BLaER1 treated with 17β-estradiol and CSF1 and Interleukin-3, amounts not matched to agents 10 nM and 100 nM (cell line): Measurements from ENCODE around the gene HOXC9.

Experiments
- H3K27ac ChIP-seq, 11 experiments: shearing (Covaris generic); formaldehyde crosslinking; 2 replicates each; pipeline ENCODE4 v1.8.1; 2022
- H3K27me3 ChIP-seq, 11 experiments: shearing (Covaris generic); formaldehyde crosslinking; 2 replicates each; pipeline ENCODE4 v1.8.1; 2022
- H3K36me3 ChIP-seq, 11 experiments: shearing (Covaris generic); formaldehyde crosslinking; 2 replicates each; pipeline ENCODE4 v1.8.1; 2022
- H3K4me1 ChIP-seq, 10 experiments: shearing (Covaris generic); formaldehyde crosslinking; 2 replicates each; pipeline ENCODE4 v1.8.1; 2022
- H3K4me2 ChIP-seq, 11 experiments: shearing (Covaris generic); formaldehyde crosslinking; 2 replicates each; pipeline ENCODE4 v1.8.1; 2022
- H3K4me3 ChIP-seq, 10 experiments: shearing (Covaris generic); formaldehyde crosslinking; 2 replicates each; pipeline ENCODE4 v1.8.1; 2022
- H3K9ac ChIP-seq, 11 experiments: shearing (Covaris generic); formaldehyde crosslinking; 2 replicates each; pipeline ENCODE4 v1.8.1; 2022
- H3K9me3 ChIP-seq, 11 experiments: shearing (Covaris generic); formaldehyde crosslinking; replicated peaks in 1 of 11; 2 replicates each; pipeline ENCODE4 v1.8.1; 2022
- H4K20me1 ChIP-seq, 11 experiments: shearing (Covaris generic); formaldehyde crosslinking; 2 replicates each; pipeline ENCODE4 v1.8.1; 2022
- Cebpa-rat ChIP-seq, 11 experiments: shearing (Covaris generic); IDR thresholded peaks; 2 replicates each; pipeline ENCODE4 v1.8.1; 2022

Gene HOXC9

GRCh38 chr12:54009171-54010052 lies 9.5 kb downstream of the HOXC9 start:
- no peak overlapping the region for H3K4me2 ChIP-seq
- no peaks in the 10 kb centered on the region for H3K36me3 ChIP-seq
- no peak for TF ChIP-seq Cebpa-rat (IDR thresholded peaks at IDR 0.05)
- H3K27ac ChIP-seq, result no peak overlapping the region
- no peak overlapping the region for H3K4me3 ChIP-seq
- peaks cover 0 to 16% (median 0%) of the 10 kb centered on the region in 11 experiments; a peak in 4 of 22 replicates for H3K9me3 ChIP-seq
- H4K20me1 ChIP-seq, result peaks cover 0 to 95% (median 80%) of the 10 kb centered on the region in 11 experiments; a peak in 18 of 22 replicates
- peaks cover 99 to 100% (median 100%) of the 10 kb centered on the region in 11 experiments for H3K27me3 ChIP-seq
- H3K4me1 ChIP-seq, result peaks cover 0 to 17% (median 10%) of the 10 kb centered on the region in 10 experiments; a peak in 14 of 20 replicates
- H3K9ac ChIP-seq, result no peak overlapping the region

GRCh38 chr12:54010053-54010971 lies 10.4 kb downstream of the HOXC9 start:
- Histone ChIP-seq H3K4me1 (peaks cover 0 to 17% (median 10%) of the 10 kb centered on the region in 10 experiments; a peak in 14 of 20 replicates), H3K9me3 (peaks cover 0 to 22% (median 2%) of the 10 kb centered on the region in 11 experiments; a peak in 7 of 22 replicates), H3K36me3 (no peaks in the 10 kb centered on the region), H3K27me3 (peaks cover 99 to 100% (median 100%) of the 10 kb centered on the region in 11 experiments), H3K4me2 (no peak overlapping the region), H3K9ac (no peak overlapping the region), H4K20me1 (peaks cover 0 to 95% (median 76%) of the 10 kb centered on the region in 11 experiments; a peak in 18 of 22 replicates), H3K27ac (no peak overlapping the region), H3K4me3 (no peak overlapping the region)
- TF ChIP-seq Cebpa-rat (IDR thresholded peaks at IDR 0.05), result no peak

- Histone ChIP-seq H3K4me1 (peaks cover 0 to 15% (median 9%) of the 10 kb centered on the region in 10 experiments; a peak in 14 of 20 replicates), H3K4me2 (peak overlapping the region in 2 of 11 experiments; percentile 6 to 40; a peak in 2 of 22 replicates), H4K20me1 (peaks cover 0 to 95% (median 77%) of the 10 kb centered on the region in 11 experiments; a peak in 18 of 22 replicates), H3K27me3 (peaks cover 99 to 100% (median 100%) of the 10 kb centered on the region in 11 experiments), H3K27ac (no peak overlapping the region), H3K36me3 (no peaks in the 10 kb centered on the region), H3K9me3 (peaks cover 0 to 28% (median 5%) of the 10 kb centered on the region in 11 experiments; a peak in 8 of 22 replicates), H3K4me3 (0 out of 20 replicates have a peak overlapping the region, but pooled peaks of 1 of the 10 experiments have one; percentile 11), H3K9ac (no peak overlapping the region)
- TF ChIP-seq Cebpa-rat (IDR thresholded peaks at IDR 0.05), result no peak
These were observed 11.2 kb downstream of the HOXC9 start for GRCh38 chr12:54010972-54011664.

GRCh38 chr12:54011665-54012532 lies 11.9 kb downstream of the HOXC9 start:
- no peak overlapping the region for H3K27ac ChIP-seq
- peaks cover 0 to 29% (median 5%) of the 10 kb centered on the region in 11 experiments; a peak in 8 of 22 replicates for H3K9me3 ChIP-seq
- peak overlapping the region in 2 of 11 experiments; percentile 6 to 40; a peak in 2 of 22 replicates for H3K4me2 ChIP-seq
- no peaks in the 10 kb centered on the region for H3K36me3 ChIP-seq
- H4K20me1 ChIP-seq, result peaks cover 0 to 89% (median 70%) of the 10 kb centered on the region in 11 experiments; a peak in 18 of 22 replicates
- H3K9ac ChIP-seq, result no peak overlapping the region
- H3K4me1 ChIP-seq, result peaks cover 0 to 8% (median 1%) of the 10 kb centered on the region in 10 experiments; a peak in 7 of 20 replicates
- 0 out of 20 replicates have a peak overlapping the region, but pooled peaks of 1 of the 10 experiments have one; percentile 11 for H3K4me3 ChIP-seq
- no peak for TF ChIP-seq Cebpa-rat (IDR thresholded peaks at IDR 0.05)
- H3K27me3 ChIP-seq, result peaks cover 99 to 100% (median 100%) of the 10 kb centered on the region in 11 experiments

- Histone ChIP-seq H3K4me2 (no peak overlapping the region), H3K27me3 (peaks cover 99 to 100% (median 100%) of the 10 kb centered on the region in 11 experiments), H4K20me1 (peaks cover 0 to 89% (median 68%) of the 10 kb centered on the region in 11 experiments; a peak in 18 of 22 replicates), H3K27ac (no peak overlapping the region), H3K36me3 (no peaks in the 10 kb centered on the region), H3K4me3 (no peak overlapping the region), H3K9ac (no peak overlapping the region), H3K4me1 (peaks cover 0 to 7% (median 0%) of the 10 kb centered on the region in 10 experiments; a peak in 3 of 20 replicates), H3K9me3 (peaks cover 0 to 32% (median 5%) of the 10 kb centered on the region in 11 experiments; a peak in 8 of 22 replicates)
- no peak for TF ChIP-seq Cebpa-rat (IDR thresholded peaks at IDR 0.05)
These were observed 12.9 kb downstream of the HOXC9 start for GRCh38 chr12:54012631-54013409.

GRCh38 chr12:54014377-54015017 lies 14.5 kb downstream of the HOXC9 start:
- Histone ChIP-seq H3K27me3 (peaks cover 100% of the 10 kb centered on the region in 11 experiments), H3K9ac (no peak overlapping the region), H3K9me3 (peaks cover 0 to 38% (median 5%) of the 10 kb centered on the region in 11 experiments; a peak in 8 of 22 replicates), H3K36me3 (no peaks in the 10 kb centered on the region), H3K4me1 (peaks cover 0 to 7% (median 0%) of the 10 kb centered on the region in 10 experiments; a peak in 3 of 20 replicates), H3K4me2 (no peak overlapping the region), H3K27ac (no peak overlapping the region), H4K20me1 (peaks cover 0 to 89% (median 66%) of the 10 kb centered on the region in 11 experiments; a peak in 18 of 22 replicates), H3K4me3 (no peak overlapping the region)
- no peak for TF ChIP-seq Cebpa-rat (IDR thresholded peaks at IDR 0.05)
